HG03442 (cell line): Measurements from ENCODE around the gene ZDHHC14.

Experiments
- ATAC-seq: cut with Tn5 transposase; IDR thresholded peaks from one replicate; pipeline ENCODE4 v1.9.1; 2021; ENCODE audit warnings: mild to moderate bottlenecking, moderate library complexity; ENCODE audit not compliant: unreplicated experiment

Gene ZDHHC14

GRCh38 chr6:157436944-157437336 lies 56.0 kb downstream of the ZDHHC14 start:
- no peak for ATAC-seq

GRCh38 chr6:157438611-157439111 lies 57.7 kb downstream of the ZDHHC14 start:
- no peak for ATAC-seq

- ATAC-seq = no peak
Observed at GRCh38 chr6:157440171-157440570, 59.2 kb downstream of the ZDHHC14 start.

- ATAC-seq = no peak
Observed at GRCh38 chr6:157442291-157442690, 61.3 kb downstream of the ZDHHC14 start.

- ATAC-seq = peak; percentile 92
Observed at GRCh38 chr6:157443066-157443800, 62.2 kb downstream of the ZDHHC14 start.

- ATAC-seq = no peak
Observed at GRCh38 chr6:157445277-157446009, 64.5 kb downstream of the ZDHHC14 start.

GRCh38 chr6:157447735-157448134 lies 66.7 kb downstream of the ZDHHC14 start:
- ATAC-seq = no peak

GRCh38 chr6:157449610-157450009 lies 68.6 kb downstream of the ZDHHC14 start:
- ATAC-seq = no peak

GRCh38 chr6:157450931-157451742 lies 70.1 kb downstream of the ZDHHC14 start:
- no peak for ATAC-seq

- ATAC-seq = no peak
Observed at GRCh38 chr6:157452096-157452495, 71.1 kb downstream of the ZDHHC14 start.

- no peak for ATAC-seq
Observed at GRCh38 chr6:157453131-157453530, 72.1 kb downstream of the ZDHHC14 start.

GRCh38 chr6:157453978-157454377 lies 73.0 kb downstream of the ZDHHC14 start:
- no peak for ATAC-seq

- no peak for ATAC-seq
Observed at GRCh38 chr6:157454762-157455714, 74.0 kb downstream of the ZDHHC14 start.

GRCh38 chr6:157455731-157456523 lies 74.9 kb downstream of the ZDHHC14 start:
- no peak for ATAC-seq

- peak; percentile 67 for ATAC-seq
Observed at GRCh38 chr6:157456524-157456829, 75.5 kb downstream of the ZDHHC14 start.

GRCh38 chr6:157457787-157458186 lies 76.8 kb downstream of the ZDHHC14 start:
- no peak for ATAC-seq

- ATAC-seq = no peak
Observed at GRCh38 chr6:157459327-157459726, 78.3 kb downstream of the ZDHHC14 start.

GRCh38 chr6:157460182-157460999 lies 79.4 kb downstream of the ZDHHC14 start:
- ATAC-seq = peak; percentile 1
